ENCODE data around the gene C6orf15.

- TF ChIP-seq, protein P1, sequence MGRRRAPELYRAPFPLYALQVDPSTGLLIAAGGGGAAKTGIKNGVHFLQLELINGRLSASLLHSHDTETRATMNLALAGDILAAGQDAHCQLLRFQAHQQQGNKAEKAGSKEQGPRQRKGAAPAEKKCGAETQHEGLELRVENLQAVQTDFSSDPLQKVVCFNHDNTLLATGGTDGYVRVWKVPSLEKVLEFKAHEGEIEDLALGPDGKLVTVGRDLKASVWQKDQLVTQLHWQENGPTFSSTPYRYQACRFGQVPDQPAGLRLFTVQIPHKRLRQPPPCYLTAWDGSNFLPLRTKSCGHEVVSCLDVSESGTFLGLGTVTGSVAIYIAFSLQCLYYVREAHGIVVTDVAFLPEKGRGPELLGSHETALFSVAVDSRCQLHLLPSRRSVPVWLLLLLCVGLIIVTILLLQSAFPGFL (CRISPR knock-in tag; IDR thresholded peaks at IDR 0.05; ENCODE audit: borderline replicate concordance): no peak
- no peak for TF ChIP-seq CTCF (IDR thresholded peaks at IDR 0.05)
- TF ChIP-seq ZNF121 (CRISPR knock-in tag; IDR thresholded peaks at IDR 0.05): no peak
- TF ChIP-seq, protein P2, sequence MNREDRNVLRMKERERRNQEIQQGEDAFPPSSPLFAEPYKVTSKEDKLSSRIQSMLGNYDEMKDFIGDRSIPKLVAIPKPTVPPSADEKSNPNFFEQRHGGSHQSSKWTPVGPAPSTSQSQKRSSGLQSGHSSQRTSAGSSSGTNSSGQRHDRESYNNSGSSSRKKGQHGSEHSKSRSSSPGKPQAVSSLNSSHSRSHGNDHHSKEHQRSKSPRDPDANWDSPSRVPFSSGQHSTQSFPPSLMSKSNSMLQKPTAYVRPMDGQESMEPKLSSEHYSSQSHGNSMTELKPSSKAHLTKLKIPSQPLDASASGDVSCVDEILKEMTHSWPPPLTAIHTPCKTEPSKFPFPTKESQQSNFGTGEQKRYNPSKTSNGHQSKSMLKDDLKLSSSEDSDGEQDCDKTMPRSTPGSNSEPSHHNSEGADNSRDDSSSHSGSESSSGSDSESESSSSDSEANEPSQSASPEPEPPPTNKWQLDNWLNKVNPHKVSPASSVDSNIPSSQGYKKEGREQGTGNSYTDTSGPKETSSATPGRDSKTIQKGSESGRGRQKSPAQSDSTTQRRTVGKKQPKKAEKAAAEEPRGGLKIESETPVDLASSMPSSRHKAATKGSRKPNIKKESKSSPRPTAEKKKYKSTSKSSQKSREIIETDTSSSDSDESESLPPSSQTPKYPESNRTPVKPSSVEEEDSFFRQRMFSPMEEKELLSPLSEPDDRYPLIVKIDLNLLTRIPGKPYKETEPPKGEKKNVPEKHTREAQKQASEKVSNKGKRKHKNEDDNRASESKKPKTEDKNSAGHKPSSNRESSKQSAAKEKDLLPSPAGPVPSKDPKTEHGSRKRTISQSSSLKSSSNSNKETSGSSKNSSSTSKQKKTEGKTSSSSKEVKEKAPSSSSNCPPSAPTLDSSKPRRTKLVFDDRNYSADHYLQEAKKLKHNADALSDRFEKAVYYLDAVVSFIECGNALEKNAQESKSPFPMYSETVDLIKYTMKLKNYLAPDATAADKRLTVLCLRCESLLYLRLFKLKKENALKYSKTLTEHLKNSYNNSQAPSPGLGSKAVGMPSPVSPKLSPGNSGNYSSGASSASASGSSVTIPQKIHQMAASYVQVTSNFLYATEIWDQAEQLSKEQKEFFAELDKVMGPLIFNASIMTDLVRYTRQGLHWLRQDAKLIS (CRISPR knock-in tag; IDR thresholded peaks at IDR 0.05; ENCODE audit: borderline replicate concordance): no peak
- TF ChIP-seq SP1 (CRISPR knock-in tag; conservative IDR thresholded peaks at IDR 0.05): no peak
- TF ChIP-seq, protein P3, sequence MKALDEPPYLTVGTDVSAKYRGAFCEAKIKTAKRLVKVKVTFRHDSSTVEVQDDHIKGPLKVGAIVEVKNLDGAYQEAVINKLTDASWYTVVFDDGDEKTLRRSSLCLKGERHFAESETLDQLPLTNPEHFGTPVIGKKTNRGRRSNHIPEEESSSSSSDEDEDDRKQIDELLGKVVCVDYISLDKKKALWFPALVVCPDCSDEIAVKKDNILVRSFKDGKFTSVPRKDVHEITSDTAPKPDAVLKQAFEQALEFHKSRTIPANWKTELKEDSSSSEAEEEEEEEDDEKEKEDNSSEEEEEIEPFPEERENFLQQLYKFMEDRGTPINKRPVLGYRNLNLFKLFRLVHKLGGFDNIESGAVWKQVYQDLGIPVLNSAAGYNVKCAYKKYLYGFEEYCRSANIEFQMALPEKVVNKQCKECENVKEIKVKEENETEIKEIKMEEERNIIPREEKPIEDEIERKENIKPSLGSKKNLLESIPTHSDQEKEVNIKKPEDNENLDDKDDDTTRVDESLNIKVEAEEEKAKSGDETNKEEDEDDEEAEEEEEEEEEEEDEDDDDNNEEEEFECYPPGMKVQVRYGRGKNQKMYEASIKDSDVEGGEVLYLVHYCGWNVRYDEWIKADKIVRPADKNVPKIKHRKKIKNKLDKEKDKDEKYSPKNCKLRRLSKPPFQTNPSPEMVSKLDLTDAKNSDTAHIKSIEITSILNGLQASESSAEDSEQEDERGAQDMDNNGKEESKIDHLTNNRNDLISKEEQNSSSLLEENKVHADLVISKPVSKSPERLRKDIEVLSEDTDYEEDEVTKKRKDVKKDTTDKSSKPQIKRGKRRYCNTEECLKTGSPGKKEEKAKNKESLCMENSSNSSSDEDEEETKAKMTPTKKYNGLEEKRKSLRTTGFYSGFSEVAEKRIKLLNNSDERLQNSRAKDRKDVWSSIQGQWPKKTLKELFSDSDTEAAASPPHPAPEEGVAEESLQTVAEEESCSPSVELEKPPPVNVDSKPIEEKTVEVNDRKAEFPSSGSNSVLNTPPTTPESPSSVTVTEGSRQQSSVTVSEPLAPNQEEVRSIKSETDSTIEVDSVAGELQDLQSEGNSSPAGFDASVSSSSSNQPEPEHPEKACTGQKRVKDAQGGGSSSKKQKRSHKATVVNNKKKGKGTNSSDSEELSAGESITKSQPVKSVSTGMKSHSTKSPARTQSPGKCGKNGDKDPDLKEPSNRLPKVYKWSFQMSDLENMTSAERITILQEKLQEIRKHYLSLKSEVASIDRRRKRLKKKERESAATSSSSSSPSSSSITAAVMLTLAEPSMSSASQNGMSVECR (CRISPR knock-in tag; IDR thresholded peaks at IDR 0.05; ENCODE audit: borderline replicate concordance): no peak
- no peak for TF ChIP-seq CREB1 (CRISPR knock-in tag; IDR thresholded peaks at IDR 0.05)
- no peak for TF ChIP-seq ZBTB43 (CRISPR knock-in tag; IDR thresholded peaks at IDR 0.05)
- TF ChIP-seq NR2C2 (CRISPR knock-in tag; IDR thresholded peaks at IDR 0.05): no peak
- TF ChIP-seq, protein P4, sequence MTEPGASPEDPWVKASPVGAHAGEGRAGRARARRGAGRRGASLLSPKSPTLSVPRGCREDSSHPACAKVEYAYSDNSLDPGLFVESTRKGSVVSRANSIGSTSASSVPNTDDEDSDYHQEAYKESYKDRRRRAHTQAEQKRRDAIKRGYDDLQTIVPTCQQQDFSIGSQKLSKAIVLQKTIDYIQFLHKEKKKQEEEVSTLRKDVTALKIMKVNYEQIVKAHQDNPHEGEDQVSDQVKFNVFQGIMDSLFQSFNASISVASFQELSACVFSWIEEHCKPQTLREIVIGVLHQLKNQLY (CRISPR knock-in tag; IDR thresholded peaks at IDR 0.05): no peak
- TF ChIP-seq TCF7 (CRISPR knock-in tag; IDR thresholded peaks at IDR 0.05; ENCODE audit: low read depth): no peak
- no peak for TF ChIP-seq FOXJ3 (CRISPR knock-in tag; IDR thresholded peaks at IDR 0.05; ENCODE audit: borderline replicate concordance)
- no peak for TF ChIP-seq SMAD3 (CRISPR knock-in tag; IDR thresholded peaks at IDR 0.05; ENCODE audit: borderline replicate concordance)
- TF ChIP-seq USF2 (CRISPR knock-in tag; IDR thresholded peaks at IDR 0.05): no peak
Measured at GRCh38 chr6:31122791-31123706, 10.7 kb upstream of the C6orf15 start.

Data from WTC11 (cell line).